ENCODE results near the gene DCAF11. TPM values are rescaled to one million over a fixed set of nuclear protein-coding genes. Genes with fewer than 3 reads are reported as not detected.

Gene DCAF11
- total and polyA plus RNA-seq, 2 of the 13 experiments (the other 11 are each of a cell fraction or from before 2014, with no cell fraction given), result 150 to 257 TPM

DNA sequence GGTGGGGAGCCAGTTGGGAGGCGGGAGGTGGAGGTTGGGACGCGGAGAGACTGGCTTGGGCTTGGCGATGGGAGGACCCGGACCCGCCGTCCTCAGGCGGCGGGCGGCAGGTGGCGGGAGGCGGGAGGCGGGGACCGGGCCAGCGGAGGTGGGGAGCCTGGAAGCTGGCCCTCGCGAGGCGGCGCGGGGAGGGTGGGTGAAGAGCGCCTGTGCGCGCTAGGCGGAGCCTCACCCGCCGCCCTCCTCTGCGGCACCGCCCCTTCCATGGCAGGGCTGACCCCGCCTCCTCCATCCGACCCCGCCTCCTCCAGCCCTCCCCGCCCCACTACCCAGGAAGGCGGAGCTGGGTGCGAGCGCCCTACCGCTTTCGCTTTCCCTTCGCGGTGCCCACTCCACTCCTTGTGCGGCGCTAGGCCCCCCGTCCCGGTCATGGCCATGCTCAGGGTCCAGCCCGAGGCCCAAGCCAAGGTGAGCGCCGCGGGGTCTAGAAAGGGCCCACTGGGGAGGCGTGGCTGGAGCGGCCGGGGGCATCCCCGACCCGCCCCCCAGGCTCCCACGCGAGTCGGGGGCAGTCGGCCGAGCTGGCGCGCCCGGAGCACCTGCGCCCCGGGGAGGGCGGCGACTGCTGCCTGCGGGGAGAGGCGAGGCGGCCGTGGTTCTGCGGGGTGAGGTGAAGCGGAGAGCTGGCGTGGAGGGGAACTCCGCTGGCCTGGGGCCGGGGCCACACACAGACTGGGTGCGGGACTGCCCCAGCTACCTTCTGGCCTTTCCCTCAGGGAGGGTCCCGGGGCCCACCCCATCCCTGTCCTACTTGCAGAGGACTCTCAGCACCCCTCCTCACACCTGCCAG is 21.5 kb downstream of the DCAF11 start, which contains the start of gene PSME1 (continued):
- TF ChIP-seq ZNF552 (CRISPR knock-in tag; IDR thresholded peaks at IDR 0.05; ENCODE audit: borderline replicate concordance), result no peak; the same call in 1 of the 2 replicates
- peak; percentile 9; the same call in 1 of the 2 replicates for TF ChIP-seq ZBTB33 (CRISPR knock-in tag; IDR thresholded peaks at IDR 0.05)
- TF ChIP-seq ETV5 (CRISPR knock-in tag; IDR thresholded peaks at IDR 0.05; ENCODE audit: borderline replicate concordance), result peak; percentile 56
- no peak for TF ChIP-seq PAX8 (CRISPR knock-in tag; IDR thresholded peaks at IDR 0.05; ENCODE audit: borderline replicate concordance)
- TF ChIP-seq, protein P1, sequence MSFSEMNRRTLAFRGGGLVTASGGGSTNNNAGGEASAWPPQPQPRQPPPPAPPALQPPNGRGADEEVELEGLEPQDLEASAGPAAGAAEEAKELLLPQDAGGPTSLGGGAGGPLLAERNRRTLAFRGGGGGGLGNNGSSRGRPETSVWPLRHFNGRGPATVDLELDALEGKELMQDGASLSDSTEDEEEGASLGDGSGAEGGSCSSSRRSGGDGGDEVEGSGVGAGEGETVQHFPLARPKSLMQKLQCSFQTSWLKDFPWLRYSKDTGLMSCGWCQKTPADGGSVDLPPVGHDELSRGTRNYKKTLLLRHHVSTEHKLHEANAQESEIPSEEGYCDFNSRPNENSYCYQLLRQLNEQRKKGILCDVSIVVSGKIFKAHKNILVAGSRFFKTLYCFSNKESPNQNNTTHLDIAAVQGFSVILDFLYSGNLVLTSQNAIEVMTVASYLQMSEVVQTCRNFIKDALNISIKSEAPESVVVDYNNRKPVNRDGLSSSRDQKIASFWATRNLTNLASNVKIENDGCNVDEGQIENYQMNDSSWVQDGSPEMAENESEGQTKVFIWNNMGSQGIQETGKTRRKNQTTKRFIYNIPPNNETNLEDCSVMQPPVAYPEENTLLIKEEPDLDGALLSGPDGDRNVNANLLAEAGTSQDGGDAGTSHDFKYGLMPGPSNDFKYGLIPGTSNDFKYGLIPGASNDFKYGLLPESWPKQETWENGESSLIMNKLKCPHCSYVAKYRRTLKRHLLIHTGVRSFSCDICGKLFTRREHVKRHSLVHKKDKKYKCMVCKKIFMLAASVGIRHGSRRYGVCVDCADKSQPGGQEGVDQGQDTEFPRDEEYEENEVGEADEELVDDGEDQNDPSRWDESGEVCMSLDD (CRISPR knock-in tag; IDR thresholded peaks at IDR 0.05; ENCODE audit: borderline replicate concordance), result peak; percentile 54; the same call in 1 of the 2 replicates
- TF ChIP-seq ZBED4 (CRISPR knock-in tag; IDR thresholded peaks at IDR 0.05; ENCODE audit: borderline replicate concordance), result peak; percentile 85; the same call in 1 of the 2 replicates
- TF ChIP-seq SIX4 (CRISPR knock-in tag; IDR thresholded peaks at IDR 0.05), result peak; percentile 50; the same call in 1 of the 2 replicates
- TF ChIP-seq SALL1 (CRISPR knock-in tag; IDR thresholded peaks at IDR 0.05), result peak; percentile 95
- TF ChIP-seq, protein P2, sequence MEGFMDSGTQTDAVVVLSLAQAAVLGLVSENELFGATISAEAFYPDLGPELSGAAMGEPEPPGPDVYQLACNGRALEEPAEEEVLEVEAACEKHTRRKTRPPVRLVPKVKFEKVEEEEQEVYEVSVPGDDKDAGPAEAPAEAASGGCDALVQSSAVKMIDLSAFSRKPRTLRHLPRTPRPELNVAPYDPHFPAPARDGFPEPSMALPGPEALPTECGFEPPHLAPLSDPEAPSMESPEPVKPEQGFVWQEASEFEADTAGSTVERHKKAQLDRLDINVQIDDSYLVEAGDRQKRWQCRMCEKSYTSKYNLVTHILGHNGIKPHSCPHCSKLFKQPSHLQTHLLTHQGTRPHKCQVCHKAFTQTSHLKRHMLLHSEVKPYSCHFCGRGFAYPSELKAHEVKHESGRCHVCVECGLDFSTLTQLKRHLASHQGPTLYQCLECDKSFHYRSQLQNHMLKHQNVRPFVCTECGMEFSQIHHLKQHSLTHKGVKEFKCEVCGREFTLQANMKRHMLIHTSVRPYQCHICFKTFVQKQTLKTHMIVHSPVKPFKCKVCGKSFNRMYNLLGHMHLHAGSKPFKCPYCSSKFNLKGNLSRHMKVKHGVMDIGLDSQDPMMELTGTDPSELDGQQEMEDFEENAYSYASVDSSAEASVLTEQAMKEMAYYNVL (CRISPR knock-in tag; IDR thresholded peaks at IDR 0.05; ENCODE audit: borderline replicate concordance), result peak; percentile 93
- no peak for TF ChIP-seq RORA (CRISPR knock-in tag; IDR thresholded peaks at IDR 0.05)
- no peak for TF ChIP-seq GFI1 (CRISPR knock-in tag; IDR thresholded peaks at IDR 0.05; ENCODE audit: borderline replicate concordance)
- TF ChIP-seq ZNF619 (CRISPR knock-in tag; IDR thresholded peaks at IDR 0.05), result peak; percentile 61
- peak; percentile 84 for TF ChIP-seq NR3C1 (CRISPR knock-in tag; IDR thresholded peaks at IDR 0.05)
- no peak for TF ChIP-seq ZMYM4 (CRISPR knock-in tag; IDR thresholded peaks at IDR 0.05)
- peak; percentile 89 for TF ChIP-seq HOXA3 (CRISPR knock-in tag; IDR thresholded peaks at IDR 0.05)
- no peak; the same call in none of the 2 replicates for TF ChIP-seq ZKSCAN8 (CRISPR knock-in tag; IDR thresholded peaks at IDR 0.05; ENCODE audit: borderline replicate concordance)
- TF ChIP-seq ZNF761 (CRISPR knock-in tag; conservative IDR thresholded peaks at IDR 0.05), result no peak
- TF ChIP-seq POLR2AphosphoS2 (IDR thresholded peaks at IDR 0.05; ENCODE audit: low read depth, low read length), result no peak
